HCT116 (cell line): Measurements from ENCODE around the gene RIMKLA. TPM values are rescaled to one million over a fixed set of nuclear protein-coding genes. Genes with fewer than 3 reads are reported as not detected.

ENCODE experiments used
- ATAC-seq: fragments of 200-7000 bp; cut with Tn5 transposase; 2 replicates; pipeline ENCODE4 v1.9.1; 2020; ENCODE audit warnings: mild to moderate bottlenecking, moderate library complexity
- BruUV-seq: library from RNA; stranded (reverse); fragments of 400-500 nt; replicated peaks from 2 replicates; lab custom pipeline; 2021; lab: Mats Ljungman, UMichigan
- CTCF ChIA-PET: fragments of 300-600 bp; sonication (Branson Sonifier 250); formaldehyde crosslinking; loops from one replicate; lab custom pipeline; 2021; ENCODE audit warnings: antibody characterized with exemption; lab: Charles Lee
- POLR2A ChIA-PET: fragments of 300-600, 350-600 bp; sonication (Branson Sonifier 250); formaldehyde crosslinking; loops from one replicate; lab custom pipeline; 2021; ENCODE audit warnings: antibody characterized with exemption; lab: Charles Lee
- RAD21 ChIA-PET, 2 experiments: fragments of 300-600 bp; sonication (Branson Sonifier 250); formaldehyde crosslinking; loops; one replicate each; lab custom pipeline; 2023; ENCODE audit warnings: low total read pairs in 2 of 2; ENCODE audit not compliant: uncharacterized antibody in 2 of 2, unreplicated experiment in 2 of 2, low non-redundant PET in 1 of 2; lab: Charles Lee
- DNase-seq: peaks from one replicate; pipeline ENCODE4 v3.0.0-alpha.2; 2010; ENCODE audit warnings: low read depth, low spot score
- H2AFZ ChIP-seq: fragments of 200-600 bp; shearing (Covaris generic), sonication (generic); 2 replicates; pipeline ENCODE4 v1.6.1; 2017; ENCODE audit warnings: low read depth, mixed run types, mixed read lengths, antibody characterized with exemption, low read length; ENCODE audit not compliant: poor library complexity, severe bottlenecking
- H3K27ac ChIP-seq: 2 replicates; pipeline ENCODE4 v1.5.1; 2012; ENCODE audit warnings: low read depth, low read length
- H3K27me3 ChIP-seq: fragments of 200-600 bp; sonication (generic); 2 replicates; pipeline ENCODE4 v1.6.1; 2016; ENCODE audit warnings: mixed run types, low read length, mixed read lengths; ENCODE audit not compliant: insufficient read depth
- H3K36me3 ChIP-seq, 2 experiments: fragments of 200-500 bp in 1 of 2; fragments of 200-600 bp in 1 of 2; sonication (Bioruptor generic) in 1 of 2; sonication (generic) in 1 of 2; 2 replicates each; pipeline versions ENCODE4 v1.5.1 to v1.6.1; 2014 to 2016; ENCODE audit warnings: low read length in 2 of 2, inconsistent platforms in 1 of 2, mixed read lengths in 1 of 2, mixed run types in 1 of 2; ENCODE audit not compliant: insufficient read depth in 2 of 2, control insufficient read depth in 1 of 2
- H3K4me1 ChIP-seq, 2 experiments: fragments of 200-600 bp in 1 of 2; sonication (generic) in 1 of 2; 2 replicates each; pipeline versions ENCODE4 v1.5.1 to v1.6.1; 2012 to 2017; ENCODE audit warnings: low read length in 2 of 2, inconsistent platforms in 1 of 2, mild to moderate bottlenecking in 1 of 2, mixed read lengths in 1 of 2, mixed run types in 1 of 2, moderate library complexity in 1 of 2; ENCODE audit not compliant: insufficient read depth in 2 of 2, control insufficient read depth in 1 of 2
- H3K4me2 ChIP-seq: fragments of 200-600 bp; sonication (generic); 2 replicates; pipeline ENCODE4 v1.6.1; 2017; ENCODE audit warnings: mixed run types, low read length, mixed read lengths
- H3K4me3 ChIP-seq, 2 experiments: fragments of 200-600 bp in 1 of 2; sonication (generic) in 1 of 2; replicated peaks in 1 of 2; 2 replicates each; pipeline ENCODE4 v1.5.1; 2011 to 2016; ENCODE audit warnings: low read length in 2 of 2, control low read depth in 1 of 2, low read depth in 1 of 2, mild to moderate bottlenecking in 1 of 2, mixed read lengths in 1 of 2, mixed run types in 1 of 2
- H3K79me2 ChIP-seq: fragments of 200-600 bp; sonication (generic); 2 replicates; pipeline ENCODE4 v1.6.1; 2017; ENCODE audit warnings: mild to moderate bottlenecking, mixed run types, low read length, moderate library complexity, mixed read lengths; ENCODE audit not compliant: insufficient read depth
- H3K9ac ChIP-seq: fragments of 200-600 bp; sonication (generic); 2 replicates; pipeline ENCODE4 v1.6.1; 2016; ENCODE audit warnings: low read length, mixed read lengths
- H3K9me2 ChIP-seq: fragments of 200-600 bp; sonication (generic), shearing (Covaris generic); 2 replicates; pipeline ENCODE4 v1.6.1; 2017; ENCODE audit warnings: mixed run types, mild to moderate bottlenecking, moderate library complexity; ENCODE audit not compliant: insufficient read depth
- H3K9me3 ChIP-seq, 2 experiments: fragments of 200-500 bp in 1 of 2; fragments of 200-600 bp in 1 of 2; sonication (Bioruptor generic) in 1 of 2; sonication (generic) in 1 of 2; 2 replicates each; pipeline ENCODE4 v1.6.1; 2014 to 2017; ENCODE audit warnings: low read length in 2 of 2, mixed read lengths in 2 of 2, inconsistent platforms in 1 of 2, low read depth in 1 of 2, mild to moderate bottlenecking in 1 of 2, mixed run types in 1 of 2, moderate library complexity in 1 of 2; ENCODE audit not compliant: control insufficient read depth in 1 of 2, insufficient read depth in 1 of 2
- H4K20me1 ChIP-seq: fragments of 200-600 bp; sonication (generic), shearing (Covaris generic); 2 replicates; pipeline ENCODE4 v1.6.1; 2017; ENCODE audit warnings: mixed run types, mild to moderate bottlenecking, moderate library complexity; ENCODE audit not compliant: insufficient read depth
- CBX3 ChIP-seq: IDR thresholded peaks from 2 replicates; pipeline ENCODE4 v1.6.1; 2012; ENCODE audit warnings: low read depth
- CTCF ChIP-seq, 3 experiments: fragments of 200-600 bp in 1 of 3; sonication (generic) in 1 of 3; IDR thresholded peaks in 2 of 3; conservative IDR thresholded peaks in 1 of 3; 2 replicates each; pipeline ENCODE4 v1.5.1; 2012 to 2017; ENCODE audit warnings: low read depth in 2 of 3, low read length in 2 of 3, antibody characterized with exemption in 1 of 3, borderline replicate concordance in 1 of 3, control low read depth in 1 of 3, mild to moderate bottlenecking in 1 of 3, mixed read lengths in 1 of 3, mixed run types in 1 of 3, moderate library complexity in 1 of 3; ENCODE audit not compliant: insufficient read depth in 1 of 3
- EGR1 ChIP-seq: IDR thresholded peaks from 2 replicates; pipeline ENCODE4 v1.6.1; 2012; ENCODE audit warnings: low read depth
- EZH2phosphoT487 ChIP-seq: fragments of 200-600 bp; IDR thresholded peaks from 2 replicates; pipeline ENCODE4 v1.6.1; 2018; ENCODE audit warnings: antibody characterized with exemption, borderline replicate concordance
- MAX ChIP-seq: IDR thresholded peaks from 2 replicates; pipeline ENCODE4 v1.6.1; 2012
- POLR2A ChIP-seq: IDR thresholded peaks from 2 replicates; pipeline ENCODE4 v1.7.0; 2011; ENCODE audit warnings: borderline replicate concordance; ENCODE audit not compliant: insufficient read depth, insufficient read length; ENCODE audit errors: extremely low read depth
- REST ChIP-seq: IDR thresholded peaks from 2 replicates; pipeline ENCODE4 v1.6.1; 2012; ENCODE audit warnings: low read depth
- SP1 ChIP-seq: IDR thresholded peaks from 2 replicates; pipeline ENCODE4 v1.6.1; 2012; ENCODE audit warnings: low read depth
- YY1 ChIP-seq: IDR thresholded peaks from 2 replicates; pipeline ENCODE4 v1.6.1; 2011; ENCODE audit warnings: low read length, low read depth, moderate library complexity, mild to moderate bottlenecking; ENCODE audit not compliant: insufficient replicate concordance; ENCODE audit errors: extremely low read depth
- ZNF274 ChIP-seq: fragments of 200-500 bp; sonication (Bioruptor generic); IDR thresholded peaks from 2 replicates; pipeline ENCODE4 v1.6.1; 2014; ENCODE audit warnings: mild to moderate bottlenecking, low read depth, low read length, inconsistent platforms
- intact Hi-C: fragments of 100-400 bp; cut with micrococcal nuclease; formaldehyde crosslinking; loops from 2 replicates; pipeline ENCODE4 v1.10.0; 2022
- total RNA-seq: library from RNA; stranded (reverse); gene quantifications from one replicate; pipeline ENCODE4 v1.2.1, GENCODE V29; 2021; ENCODE audit not compliant: unreplicated experiment

RIMKLA gene
- total RNA-seq, 1 experiment from 2014 or later, result 4.9 TPM

- RAD21 ChIA-PET, result no interaction called here
- no peaks in the 10 kb centered on the region for H3K9me2 ChIP-seq
- TF ChIP-seq CTCF (IDR thresholded peaks at IDR 0.05 in 2 of 3, conservative IDR thresholded peaks at IDR 0.05 in 1 of 3; ENCODE audit: borderline replicate concordance in 1 of 3, insufficient read depth in 1 of 3, low read depth in 2 of 3, low read length in 2 of 3) (no peak), MAX (no peak), CBX3 (no peak), ZNF274 (no peak), SP1 (no peak), EGR1 (no peak), YY1 (no peak), EZH2phosphoT487 (no peak), POLR2A (no peak), REST (no peak)
- H3K36me3 ChIP-seq, result no peaks in the 10 kb centered on the region
- H2AFZ ChIP-seq, result no peak overlapping the region
- no peaks in the 10 kb centered on the region for H3K9me3 ChIP-seq
- H3K4me1 ChIP-seq, result no peaks in the 10 kb centered on the region
- POLR2A ChIA-PET, result no interaction called here
- no peak overlapping the region for H3K27ac ChIP-seq
- ATAC-seq (no peak), DNase-seq (no peak)
- H3K79me2 ChIP-seq, result no peaks in the 10 kb centered on the region
- intact Hi-C loops, result no loop called here
- no peak overlapping the region for H3K4me3 ChIP-seq
- H3K27me3 ChIP-seq, result no peaks in the 10 kb centered on the region
- H3K9ac ChIP-seq, result no peak overlapping the region
- no peaks in the 10 kb centered on the region for H4K20me1 ChIP-seq
- no TSS peak for BruUV-seq
- CTCF ChIA-PET, result no interaction called here
- H3K4me2 ChIP-seq, result no peak overlapping the region
Measured at GRCh38 chr1:42429603-42430002, 49.0 kb downstream of the RIMKLA start.
